Left ventricle myocardium inferior (tissue), 1 donor: ENCODE results near the gene PGM5. TPM values are rescaled to one million over a fixed set of nuclear protein-coding genes. Genes with fewer than 3 reads are reported as not detected.
A peak's percentile ranks its signal among the peaks of the same experiment; 100 is the strongest.

Experiments
- DNase-seq: peaks from one replicate; pipeline ENCODE4 v3.0.0-alpha.2; 2020
- H3K27ac ChIP-seq: fragments of 200-600 bp; replicated peaks from 2 replicates; pipeline ENCODE4 v1.8.0; 2021
- H3K27me3 ChIP-seq: fragments of 200-600 bp; 2 replicates; pipeline ENCODE4 v1.8.0; 2021; ENCODE audit warnings: low read depth
- H3K36me3 ChIP-seq: fragments of 200-600 bp; 2 replicates; pipeline ENCODE4 v1.8.0; 2021
- H3K4me1 ChIP-seq: fragments of 200-600 bp; 2 replicates; pipeline ENCODE4 v1.8.0; 2021
- H3K4me3 ChIP-seq: fragments of 200-600 bp; 2 replicates; pipeline ENCODE4 v1.8.0; 2021; ENCODE audit warnings: mild to moderate bottlenecking, moderate library complexity
- H3K9me3 ChIP-seq: fragments of 200-600 bp; replicated peaks from 2 replicates; pipeline ENCODE4 v1.8.0; 2021
- CTCF ChIP-seq: fragments of 200-600 bp; IDR thresholded peaks from 2 replicates; pipeline ENCODE4 v1.8.0; 2021; ENCODE audit warnings: antibody characterized with exemption, mild to moderate bottlenecking, borderline replicate concordance
- intact Hi-C: fragments of 100-400 bp; cut with micrococcal nuclease; formaldehyde crosslinking; loops from one replicate; pipeline ENCODE4 v1.11.0; 2022
- total RNA-seq: library from RNA; stranded (reverse); fragmentation: NEBNext Ultra II Directional; extraction: Animal tissue kit (Norgen Biotek cat#: 25700); gene quantifications from one replicate; pipeline ENCODE4 v1.2.1, GENCODE V29; 2021
- donor health status: DM: no; HTN: yes; CAD: no; lungs with severe emphysema.

PGM5 gene
- total RNA-seq, 1 donor from 2014 or later = 190 TPM

- intact Hi-C loops = no loop called here
- peaks cover 6% of the 10 kb centered on the region for H3K36me3 ChIP-seq
- no peaks in the 10 kb centered on the region for H3K27me3 ChIP-seq
- TF ChIP-seq CTCF = no peak
- no peak overlapping the region for H3K4me3 ChIP-seq
- peak overlapping the region; percentile 93 for H3K27ac ChIP-seq
- peaks cover 64% of the 10 kb centered on the region for H3K4me1 ChIP-seq
- peaks cover 1% of the 10 kb centered on the region for H3K9me3 ChIP-seq
- no peak for DNase-seq
Measured at GRCh38 chr9:68417762-68418161, 61.4 kb downstream of the PGM5 start.

GRCh38 chr9:68418259-68418845, 61.9 kb downstream of the PGM5 start:
- peak overlapping the region; percentile 93 for H3K27ac ChIP-seq
- no peak for TF ChIP-seq CTCF
- H3K36me3 ChIP-seq = peaks cover 6% of the 10 kb centered on the region
- peak overlapping the region; percentile 36 for H3K4me3 ChIP-seq
- H3K9me3 ChIP-seq = peaks cover 3% of the 10 kb centered on the region
- peaks cover 58% of the 10 kb centered on the region for H3K4me1 ChIP-seq
- intact Hi-C loops = no loop called here
- peak; percentile 14 for DNase-seq
- no peaks in the 10 kb centered on the region for H3K27me3 ChIP-seq

DNA sequence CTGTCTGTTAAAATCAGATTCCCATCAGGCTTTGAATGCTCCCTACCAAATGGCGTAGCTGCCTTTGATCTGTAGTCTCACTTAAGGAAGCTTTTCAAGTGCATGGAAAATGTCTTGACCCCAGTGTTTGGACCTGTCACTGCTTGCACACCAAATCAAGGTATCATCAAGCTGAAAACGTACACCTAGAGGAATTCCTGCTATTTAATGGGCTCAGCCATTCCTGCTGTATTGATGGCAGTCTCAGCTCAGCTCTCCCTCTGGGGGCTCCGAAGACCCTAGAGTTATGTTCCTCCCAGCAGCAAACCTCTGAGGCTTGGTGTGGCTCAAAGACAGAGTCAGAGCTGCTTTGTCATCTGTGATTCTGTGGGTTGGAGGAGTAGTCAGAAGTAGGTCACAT, 63.5 kb downstream of the PGM5 start:
- Histone ChIP-seq H3K9me3 (peaks cover 3% of the 10 kb centered on the region), H3K4me3 (no peak overlapping the region), H3K36me3 (peaks cover 7% of the 10 kb centered on the region), H3K27ac (peak overlapping the region; percentile 93), H3K27me3 (no peaks in the 10 kb centered on the region), H3K4me1 (peaks cover 57% of the 10 kb centered on the region)
- DNase-seq = no peak
- intact Hi-C loops = loop anchor here (10.0 kb wide), 1 partner anchor 85 kb away; no protein-coding TSS in a partner anchor
- no peak for TF ChIP-seq CTCF

DNA sequence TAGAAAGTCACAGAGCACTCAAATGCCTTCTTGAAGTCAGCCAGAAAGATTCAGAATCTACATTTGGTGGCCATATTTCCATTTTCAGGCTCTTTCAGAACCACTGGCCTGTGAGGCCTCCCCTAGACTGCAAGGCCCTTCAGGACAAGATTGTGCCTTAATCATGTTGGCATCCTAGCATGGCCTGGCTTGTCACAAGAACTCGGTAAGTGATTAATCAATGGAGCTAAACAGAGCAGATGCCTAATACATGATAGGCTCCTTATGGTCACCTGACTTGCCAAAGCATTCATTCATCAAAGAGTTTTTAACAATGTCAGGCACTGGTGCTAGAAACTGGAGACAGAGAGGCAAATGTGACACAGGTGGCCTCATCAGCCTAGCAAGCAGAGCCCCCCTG, 70.3 kb downstream of the PGM5 start:
- Histone ChIP-seq H3K9me3 (peaks cover 3% of the 10 kb centered on the region), H3K4me3 (no peak overlapping the region), H3K4me1 (peaks cover 31% of the 10 kb centered on the region), H3K27me3 (no peaks in the 10 kb centered on the region), H3K36me3 (peaks cover 11% of the 10 kb centered on the region), H3K27ac (peak overlapping the region; percentile 43)
- intact Hi-C loops = loop anchor here (10.0 kb wide), 1 partner anchor 78 kb away; no protein-coding TSS in a partner anchor
- TF ChIP-seq CTCF = no peak
- DNase-seq = no peak

GRCh38 chr9:68427216-68427977, 71.0 kb downstream of the PGM5 start:
- intact Hi-C loops = loop anchor here (10.0 kb wide), 1 partner anchor 77 kb away; no protein-coding TSS in a partner anchor
- no peak for DNase-seq
- no peak overlapping the region for H3K4me3 ChIP-seq
- no peak for TF ChIP-seq CTCF
- peaks cover 31% of the 10 kb centered on the region for H3K4me1 ChIP-seq
- H3K36me3 ChIP-seq = peaks cover 11% of the 10 kb centered on the region
- peaks cover 3% of the 10 kb centered on the region for H3K9me3 ChIP-seq
- H3K27me3 ChIP-seq = no peaks in the 10 kb centered on the region
- peak overlapping the region; percentile 43 for H3K27ac ChIP-seq
